ENCODE results near the gene FRMD5.

Gene FRMD5

GRCh38 chr15:43958861-43959330, 236.2 kb downstream of the FRMD5 start:
- no peak for DNase-seq

- no peak for DNase-seq
These were observed 237.3 kb downstream of the FRMD5 start for GRCh38 chr15:43957724-43958123.

- DNase-seq, result no peak
These were observed 239.9 kb downstream of the FRMD5 start for GRCh38 chr15:43955140-43955539.

- DNase-seq, result no peak
These were observed 240.9 kb downstream of the FRMD5 start for GRCh38 chr15:43954181-43954621.

- DNase-seq, result no peak
These were observed 241.7 kb downstream of the FRMD5 start for GRCh38 chr15:43953402-43953801.

- no peak for DNase-seq
These were observed 244.5 kb downstream of the FRMD5 start for GRCh38 chr15:43950531-43950930.

- no peak for DNase-seq
These were observed 246.3 kb downstream of the FRMD5 start for GRCh38 chr15:43948691-43949325.

- no peak for DNase-seq
These were observed 251.6 kb downstream of the FRMD5 start for GRCh38 chr15:43943511-43943910.

- DNase-seq, result no peak
These were observed 252.9 kb downstream of the FRMD5 start for GRCh38 chr15:43942194-43942593.

GRCh38 chr15:43941555-43941954, 253.5 kb downstream of the FRMD5 start:
- no peak for DNase-seq

- no peak for DNase-seq
These were observed 254.0 kb downstream of the FRMD5 start for GRCh38 chr15:43941071-43941470.

GRCh38 chr15:43939070-43939469, 256.0 kb downstream of the FRMD5 start:
- no peak for DNase-seq

- no peak for DNase-seq
These were observed 260.6 kb downstream of the FRMD5 start for GRCh38 chr15:43934480-43934879.

GRCh38 chr15:43932907-43933306, 262.2 kb downstream of the FRMD5 start:
- no peak for DNase-seq

GRCh38 chr15:43931790-43932435, 263.2 kb downstream of the FRMD5 start:
- DNase-seq, result no peak

- no peak for DNase-seq
These were observed 264.0 kb downstream of the FRMD5 start for GRCh38 chr15:43931119-43931518.

GRCh38 chr15:43930556-43930955, 264.5 kb downstream of the FRMD5 start:
- no peak for DNase-seq

GRCh38 chr15:43930079-43930478, 265.0 kb downstream of the FRMD5 start:
- DNase-seq, result no peak

GRCh38 chr15:43928152-43928551, 266.9 kb downstream of the FRMD5 start:
- DNase-seq, result no peak

- no peak for DNase-seq
These were observed 267.9 kb downstream of the FRMD5 start for GRCh38 chr15:43927203-43927602.

GRCh38 chr15:43923553-43923952, 271.5 kb downstream of the FRMD5 start:
- DNase-seq, result no peak

- DNase-seq, result no peak
These were observed 273.1 kb downstream of the FRMD5 start for GRCh38 chr15:43922021-43922420.

GRCh38 chr15:43920815-43921214, 274.3 kb downstream of the FRMD5 start:
- DNase-seq, result no peak

- no peak for DNase-seq
These were observed 274.8 kb downstream of the FRMD5 start for GRCh38 chr15:43920254-43920600.

All from GOT3 (cell line).